AG09319 (cell line): ENCODE measurements around the gene GATAD2A.

ENCODE experiments used
- DNase-seq: peaks from one replicate; pipeline ENCODE4 v3.0.0-alpha.2; 2010; ENCODE audit warnings: low read depth; ENCODE audit errors: extremely low read depth
- TF ChIP-seq, protein P1 (sequence below): IDR thresholded peaks from 2 replicates; pipeline ENCODE4 v1.5.1; 2011; ENCODE audit warnings: low read depth, mild to moderate bottlenecking, inconsistent platforms, low read length, moderate library complexity

Gene GATAD2A

DNA sequence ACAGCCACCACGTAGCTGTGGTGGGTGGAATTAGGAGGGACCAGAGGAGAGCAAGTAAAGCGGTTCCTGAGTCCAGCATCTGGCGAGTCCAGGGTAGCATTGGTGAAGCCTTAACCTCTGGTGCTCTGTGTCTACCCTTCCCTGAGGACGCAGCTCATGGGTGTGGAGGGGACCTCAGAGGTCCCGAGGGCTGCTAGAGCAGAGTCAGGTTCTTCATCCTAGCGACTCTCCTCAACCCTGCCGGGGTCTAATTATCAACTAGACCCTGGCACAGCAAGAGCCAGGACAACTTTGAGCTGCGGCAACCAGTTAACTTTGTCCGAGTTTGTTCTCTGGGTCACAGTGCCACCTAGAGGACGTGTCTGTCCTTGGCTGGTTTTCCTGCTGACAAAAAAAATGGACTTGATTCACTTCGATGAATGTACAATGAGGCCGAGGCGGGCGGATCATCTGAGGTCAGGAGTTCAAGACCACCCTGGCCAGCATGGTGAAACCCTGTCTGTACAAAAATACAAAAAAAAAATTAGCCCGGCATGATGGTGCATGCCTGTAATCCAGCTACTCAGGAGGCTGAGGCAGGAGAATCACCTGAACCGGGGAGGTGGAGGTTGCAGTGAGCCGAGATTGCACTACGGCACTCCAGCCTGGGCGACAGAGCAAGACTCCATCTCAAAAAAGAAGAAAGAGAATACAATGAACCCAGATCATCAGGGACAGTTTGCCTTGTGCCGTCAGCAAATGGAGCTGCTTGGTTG, 84.9 kb downstream of the GATAD2A start:
- DNase-seq = peak; percentile 64
- TF ChIP-seq, protein P1, sequence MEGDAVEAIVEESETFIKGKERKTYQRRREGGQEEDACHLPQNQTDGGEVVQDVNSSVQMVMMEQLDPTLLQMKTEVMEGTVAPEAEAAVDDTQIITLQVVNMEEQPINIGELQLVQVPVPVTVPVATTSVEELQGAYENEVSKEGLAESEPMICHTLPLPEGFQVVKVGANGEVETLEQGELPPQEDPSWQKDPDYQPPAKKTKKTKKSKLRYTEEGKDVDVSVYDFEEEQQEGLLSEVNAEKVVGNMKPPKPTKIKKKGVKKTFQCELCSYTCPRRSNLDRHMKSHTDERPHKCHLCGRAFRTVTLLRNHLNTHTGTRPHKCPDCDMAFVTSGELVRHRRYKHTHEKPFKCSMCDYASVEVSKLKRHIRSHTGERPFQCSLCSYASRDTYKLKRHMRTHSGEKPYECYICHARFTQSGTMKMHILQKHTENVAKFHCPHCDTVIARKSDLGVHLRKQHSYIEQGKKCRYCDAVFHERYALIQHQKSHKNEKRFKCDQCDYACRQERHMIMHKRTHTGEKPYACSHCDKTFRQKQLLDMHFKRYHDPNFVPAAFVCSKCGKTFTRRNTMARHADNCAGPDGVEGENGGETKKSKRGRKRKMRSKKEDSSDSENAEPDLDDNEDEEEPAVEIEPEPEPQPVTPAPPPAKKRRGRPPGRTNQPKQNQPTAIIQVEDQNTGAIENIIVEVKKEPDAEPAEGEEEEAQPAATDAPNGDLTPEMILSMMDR = peak; percentile 79

DNA sequence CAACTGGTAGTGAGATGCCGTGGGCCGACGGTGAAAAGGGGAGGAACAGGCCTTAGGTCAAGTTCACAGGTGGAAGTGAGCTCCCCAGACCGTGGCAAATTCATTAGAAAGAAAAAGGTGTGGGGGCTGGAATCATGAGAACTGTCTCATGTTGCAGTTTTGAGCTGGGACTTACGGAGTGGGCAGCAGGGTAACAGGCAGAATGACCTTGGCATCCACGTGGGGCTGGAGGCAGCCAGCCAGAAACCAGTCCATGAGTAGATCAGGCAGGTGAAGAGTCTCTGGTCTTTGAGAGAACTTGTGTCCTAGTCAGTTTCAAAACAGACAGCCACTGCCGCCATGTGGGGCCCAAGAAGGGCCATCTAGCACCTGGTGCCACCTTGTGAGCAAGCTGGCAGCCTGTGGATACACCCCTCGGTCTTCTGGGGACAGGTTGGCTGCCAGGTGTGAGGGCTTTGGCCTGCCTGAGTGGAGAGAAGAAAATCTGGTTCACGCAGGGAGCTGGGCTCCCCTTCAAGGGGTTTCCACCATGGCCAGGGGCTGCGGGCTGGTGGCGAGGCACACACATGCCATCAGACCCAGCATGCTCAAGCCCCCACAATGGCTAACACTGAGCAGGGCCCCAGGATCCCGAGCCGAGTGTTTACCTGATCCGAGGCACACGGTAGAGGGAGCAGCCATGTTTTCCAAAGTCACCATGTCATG, 86.0 kb downstream of the GATAD2A start:
- TF ChIP-seq, protein P1 = no peak
- no peak for DNase-seq

DNA sequence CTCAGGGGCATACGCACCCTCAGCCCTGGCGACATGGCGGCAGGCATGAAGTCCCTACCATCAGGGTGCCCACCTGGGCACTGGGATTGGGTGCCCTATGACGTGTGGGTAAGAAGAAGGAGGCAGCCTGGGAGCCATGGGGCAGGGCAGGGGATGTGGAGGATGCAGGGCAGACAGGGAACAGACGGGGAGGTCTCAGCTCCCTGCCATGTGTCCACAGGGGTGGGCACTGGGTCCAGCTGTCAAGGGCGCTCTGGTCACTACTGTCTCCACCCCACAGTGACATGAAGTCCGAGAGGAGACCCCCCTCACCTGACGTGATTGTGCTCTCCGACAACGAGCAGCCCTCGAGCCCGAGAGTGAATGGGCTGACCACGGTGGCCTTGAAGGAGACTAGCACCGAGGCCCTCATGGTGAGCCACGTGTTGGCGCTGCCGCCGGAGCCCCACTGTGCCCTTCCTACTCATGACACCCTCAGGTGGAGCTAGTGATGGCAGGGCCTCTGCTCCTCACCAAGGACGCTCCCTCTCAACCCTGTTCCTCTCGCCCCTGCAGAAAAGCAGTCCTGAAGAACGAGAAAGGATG, 86.6 kb downstream of the GATAD2A start:
- DNase-seq = no peak
- TF ChIP-seq, protein P1 = no peak

DNA sequence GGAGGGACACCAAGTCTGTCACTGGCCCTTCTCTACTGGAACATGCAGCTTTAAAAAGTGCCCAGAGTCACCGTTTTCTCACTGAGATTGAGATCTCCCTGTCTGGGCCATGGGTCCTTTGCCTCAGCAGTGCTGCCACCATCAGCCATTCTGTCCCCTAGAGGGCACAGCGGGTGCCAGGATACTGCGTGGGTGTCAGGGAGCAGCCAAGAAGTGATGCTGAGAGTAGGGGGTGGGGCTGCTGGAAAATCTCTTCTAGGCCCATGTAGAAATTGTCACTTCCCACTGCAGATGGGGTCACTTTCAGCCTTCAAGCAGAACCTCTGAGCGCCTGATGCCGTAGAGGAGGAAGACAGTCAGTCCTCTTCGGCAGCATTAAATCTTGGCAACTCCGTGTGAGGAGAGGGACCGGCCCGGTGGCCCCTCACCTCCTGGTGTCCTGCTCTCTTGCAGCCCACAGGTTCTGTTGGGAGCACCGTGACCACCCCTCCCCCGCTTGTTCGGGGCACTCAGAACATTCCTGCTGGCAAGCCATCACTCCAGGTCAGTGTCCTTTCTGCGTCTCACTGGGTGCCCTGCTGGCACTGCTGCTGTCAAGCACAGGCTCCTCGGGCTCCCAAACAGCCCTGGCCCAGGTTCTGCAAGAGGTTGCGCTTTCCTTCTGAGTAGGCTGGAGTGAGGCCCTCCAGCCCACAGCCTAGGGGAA, 88.5 kb downstream of the GATAD2A start:
- TF ChIP-seq, protein P1 = no peak
- DNase-seq = no peak

DNA sequence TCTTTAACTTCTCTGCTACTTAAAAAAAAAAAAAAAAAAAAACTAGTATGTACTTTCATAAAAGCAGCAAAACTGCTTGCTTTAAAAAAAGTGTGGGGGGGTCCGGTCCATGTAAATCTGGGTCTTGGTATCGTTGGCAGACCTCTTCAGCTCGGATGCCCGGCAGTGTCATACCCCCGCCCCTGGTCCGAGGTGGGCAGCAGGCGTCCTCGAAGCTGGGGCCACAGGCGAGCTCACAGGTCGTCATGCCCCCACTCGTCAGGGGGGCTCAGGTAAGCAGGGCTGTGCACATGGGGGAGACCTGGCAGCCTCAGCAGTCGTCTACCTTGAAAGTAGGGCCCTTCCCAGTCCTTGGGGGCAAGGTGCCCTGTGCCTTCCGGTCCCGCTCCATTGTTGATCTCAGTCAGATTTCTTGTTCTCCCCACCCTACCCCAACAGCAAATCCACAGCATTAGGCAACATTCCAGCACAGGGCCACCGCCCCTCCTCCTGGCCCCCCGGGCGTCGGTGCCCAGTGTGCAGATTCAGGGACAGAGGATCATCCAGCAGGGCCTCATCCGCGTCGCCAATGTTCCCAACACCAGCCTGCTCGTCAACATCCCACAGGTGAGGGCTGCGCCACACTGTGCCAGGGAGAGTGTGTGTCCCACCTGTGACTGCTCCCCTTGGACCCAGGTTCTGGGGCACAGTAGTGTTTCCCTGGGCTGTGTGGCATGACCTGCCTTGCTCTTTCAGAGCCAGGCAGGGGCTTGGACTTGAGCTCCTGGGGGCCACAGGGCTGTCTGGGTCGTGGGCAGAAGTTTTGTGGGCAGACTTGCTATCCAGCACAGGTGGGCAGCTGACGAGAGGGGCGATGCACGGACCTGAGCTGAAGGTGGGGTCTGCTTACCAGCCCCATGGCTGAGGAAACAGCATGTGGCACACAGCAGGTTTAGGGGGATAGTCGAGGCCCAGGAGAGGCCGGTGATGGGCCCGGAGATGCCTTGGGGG, 90.4 kb downstream of the GATAD2A start:
- no peak for DNase-seq
- TF ChIP-seq, protein P1 = no peak

DNA sequence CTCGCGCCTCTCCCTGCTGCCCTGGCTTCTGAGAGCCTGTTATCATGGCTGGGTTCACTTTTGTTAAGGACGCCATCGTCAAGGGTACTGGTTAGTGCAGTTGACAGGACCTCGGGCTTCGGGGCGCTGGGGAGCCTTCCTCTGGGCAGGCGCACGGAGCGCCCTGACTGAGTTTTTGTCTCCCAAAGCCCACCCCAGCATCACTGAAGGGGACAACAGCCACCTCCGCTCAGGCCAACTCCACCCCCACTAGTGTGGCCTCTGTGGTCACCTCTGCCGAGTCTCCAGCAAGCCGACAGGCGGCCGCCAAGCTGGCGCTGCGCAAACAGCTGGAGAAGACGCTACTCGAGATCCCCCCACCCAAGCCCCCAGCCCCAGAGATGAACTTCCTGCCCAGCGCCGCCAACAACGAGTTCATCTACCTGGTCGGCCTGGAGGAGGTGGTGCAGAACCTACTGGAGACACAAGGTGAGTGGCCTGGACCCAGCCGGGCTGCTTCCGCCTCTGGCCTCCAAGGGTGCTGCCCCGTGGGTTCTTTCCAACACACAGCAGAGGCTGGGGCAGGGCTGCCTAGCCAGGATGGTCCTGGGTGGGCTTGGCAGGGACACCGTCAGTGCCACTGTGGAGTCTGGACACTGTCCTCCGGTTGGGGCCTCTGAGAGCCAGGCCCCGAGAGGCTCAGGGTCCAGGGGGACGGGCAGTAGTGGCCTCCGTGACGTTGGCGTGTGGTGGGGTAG, 92.9 kb downstream of the GATAD2A start:
- TF ChIP-seq, protein P1 = no peak
- no peak for DNase-seq
